ENCODE results near the gene RNF121.
A peak's percentile ranks its signal among the peaks of the same experiment; 100 is the strongest.
"Not testable (repeated sequence)": the region's sequence is repeated elsewhere in the genome, so short reads cannot be mapped to it uniquely, and the experiment has no call there.

The RNF121 gene

GRCh38 chr11:71928737-71929443 lies at the start of gene RNF121:
TSS of gene RNF121 (plus strand) at chr11:71929046. CDS start at chr11:71929062, 16 bp downstream.
- Mint-ChIP-seq H3K9me3 (no peaks in the 10 kb centered on the region), H3K27ac (peak within 1 kb of the TSS; percentile 99), H3K4me3 (peak within 1 kb of the TSS; percentile 94), H3K4me1 (peaks cover 45% of the 10 kb centered on the region), H3K27me3 (no peaks in the 10 kb centered on the region), H3K36me3 (peaks cover 7% of the 10 kb centered on the region)
- peak; percentile 96 for ATAC-seq

GRCh38 chr11:71885806-71886205 lies 43.0 kb upstream of the RNF121 start:
- H3K4me1 Mint-ChIP-seq, H3K27ac Mint-ChIP-seq, H3K9me3 Mint-ChIP-seq, H3K27me3 Mint-ChIP-seq, ATAC-seq, H3K4me3 Mint-ChIP-seq, H3K36me3 Mint-ChIP-seq: not testable (repeated sequence)

GRCh38 chr11:71888335-71889010 lies 40.4 kb upstream of the RNF121 start:
- H3K9me3 Mint-ChIP-seq, ATAC-seq, H3K4me1 Mint-ChIP-seq, H3K4me3 Mint-ChIP-seq, H3K27me3 Mint-ChIP-seq, H3K27ac Mint-ChIP-seq, H3K36me3 Mint-ChIP-seq: not testable (repeated sequence)

- ATAC-seq, H3K9me3 Mint-ChIP-seq, H3K4me1 Mint-ChIP-seq, H3K27ac Mint-ChIP-seq, H3K27me3 Mint-ChIP-seq, H3K4me3 Mint-ChIP-seq: not testable (repeated sequence)
- H3K36me3 Mint-ChIP-seq, result peaks cover 11% of the 10 kb centered on the region
These were observed 39.5 kb upstream of the RNF121 start for GRCh38 chr11:71889181-71889872.

GRCh38 chr11:71895961-71896360 lies 32.9 kb upstream of the RNF121 start:
- no peak overlapping the region for H3K4me3 Mint-ChIP-seq
- H3K27ac Mint-ChIP-seq, result no peak overlapping the region
- peaks cover 45% of the 10 kb centered on the region for H3K36me3 Mint-ChIP-seq
- peaks cover 3% of the 10 kb centered on the region for H3K9me3 Mint-ChIP-seq
- no peaks in the 10 kb centered on the region for H3K27me3 Mint-ChIP-seq
- H3K4me1 Mint-ChIP-seq, result no peaks in the 10 kb centered on the region
- no peak for ATAC-seq

- not testable (repeated sequence) for H3K9me3 Mint-ChIP-seq, ATAC-seq, H3K4me3 Mint-ChIP-seq, H3K4me1 Mint-ChIP-seq, H3K27ac Mint-ChIP-seq, H3K27me3 Mint-ChIP-seq
- H3K36me3 Mint-ChIP-seq, result peaks cover 50% of the 10 kb centered on the region
These were observed 27.7 kb upstream of the RNF121 start for GRCh38 chr11:71901137-71901536.

GRCh38 chr11:71908218-71908617 lies 20.6 kb upstream of the RNF121 start:
- Mint-ChIP-seq H3K4me3 (no peak overlapping the region), H3K4me1 (peaks cover 11% of the 10 kb centered on the region), H3K27me3 (no peaks in the 10 kb centered on the region), H3K36me3 (peaks cover 36% of the 10 kb centered on the region), H3K27ac (no peak overlapping the region), H3K9me3 (no peaks in the 10 kb centered on the region)
- no peak for ATAC-seq

- H3K4me3 Mint-ChIP-seq, H3K9me3 Mint-ChIP-seq, H3K27me3 Mint-ChIP-seq, ATAC-seq: not testable (repeated sequence)
- H3K4me1 Mint-ChIP-seq, result peaks cover 11% of the 10 kb centered on the region
- peak overlapping the region; percentile 75 for H3K27ac Mint-ChIP-seq
- peaks cover 41% of the 10 kb centered on the region for H3K36me3 Mint-ChIP-seq
These were observed 18.1 kb upstream of the RNF121 start for GRCh38 chr11:71910775-71911174.

GRCh38 chr11:71911321-71911985 lies 17.4 kb upstream of the RNF121 start:
- H3K4me3 Mint-ChIP-seq, ATAC-seq, H3K27me3 Mint-ChIP-seq, H3K9me3 Mint-ChIP-seq: not testable (repeated sequence)
- Mint-ChIP-seq H3K27ac (peak overlapping the region; percentile 75), H3K36me3 (peaks cover 48% of the 10 kb centered on the region), H3K4me1 (peaks cover 11% of the 10 kb centered on the region)

GRCh38 chr11:71911986-71912340 lies 16.9 kb upstream of the RNF121 start:
- H3K9me3 Mint-ChIP-seq, H3K4me3 Mint-ChIP-seq, ATAC-seq, H3K27me3 Mint-ChIP-seq: not testable (repeated sequence)
- Mint-ChIP-seq H3K4me1 (peaks cover 11% of the 10 kb centered on the region), H3K36me3 (peaks cover 52% of the 10 kb centered on the region), H3K27ac (peak overlapping the region; percentile 75)

- Mint-ChIP-seq H3K27me3 (no peaks in the 10 kb centered on the region), H3K4me3 (no peak overlapping the region), H3K27ac (no peak overlapping the region), H3K4me1 (peaks cover 11% of the 10 kb centered on the region), H3K36me3 (peaks cover 60% of the 10 kb centered on the region), H3K9me3 (no peaks in the 10 kb centered on the region)
- no peak for ATAC-seq
These were observed 14.9 kb upstream of the RNF121 start for GRCh38 chr11:71913756-71914526.

- H3K27ac Mint-ChIP-seq, result no peak overlapping the region
- no peaks in the 10 kb centered on the region for H3K27me3 Mint-ChIP-seq
- no peak for ATAC-seq
- H3K4me1 Mint-ChIP-seq, result peaks cover 11% of the 10 kb centered on the region
- no peaks in the 10 kb centered on the region for H3K9me3 Mint-ChIP-seq
- H3K4me3 Mint-ChIP-seq, result no peak overlapping the region
- H3K36me3 Mint-ChIP-seq, result peaks cover 60% of the 10 kb centered on the region
These were observed 14.1 kb upstream of the RNF121 start for GRCh38 chr11:71914617-71915189.

GRCh38 chr11:71917646-71918140 lies 11.2 kb upstream of the RNF121 start:
- H3K4me3 Mint-ChIP-seq, result no peak overlapping the region
- peaks cover 43% of the 10 kb centered on the region for H3K36me3 Mint-ChIP-seq
- H3K27ac Mint-ChIP-seq, result no peak overlapping the region
- H3K27me3 Mint-ChIP-seq, result no peaks in the 10 kb centered on the region
- no peaks in the 10 kb centered on the region for H3K4me1 Mint-ChIP-seq
- no peak for ATAC-seq
- H3K9me3 Mint-ChIP-seq, result no peaks in the 10 kb centered on the region
